Measurements from ENCODE around the gene LYRM4. TPM values are rescaled to one million over a fixed set of nuclear protein-coding genes. Genes with fewer than 3 reads are reported as not detected.
"Not testable (repeated sequence)": the region's sequence is repeated elsewhere in the genome, so short reads cannot be mapped to it uniquely, and the experiment has no call there.

The LYRM4 gene
- total RNA-seq, 1 experiment from 2014 or later, result 42.5 TPM

DNA sequence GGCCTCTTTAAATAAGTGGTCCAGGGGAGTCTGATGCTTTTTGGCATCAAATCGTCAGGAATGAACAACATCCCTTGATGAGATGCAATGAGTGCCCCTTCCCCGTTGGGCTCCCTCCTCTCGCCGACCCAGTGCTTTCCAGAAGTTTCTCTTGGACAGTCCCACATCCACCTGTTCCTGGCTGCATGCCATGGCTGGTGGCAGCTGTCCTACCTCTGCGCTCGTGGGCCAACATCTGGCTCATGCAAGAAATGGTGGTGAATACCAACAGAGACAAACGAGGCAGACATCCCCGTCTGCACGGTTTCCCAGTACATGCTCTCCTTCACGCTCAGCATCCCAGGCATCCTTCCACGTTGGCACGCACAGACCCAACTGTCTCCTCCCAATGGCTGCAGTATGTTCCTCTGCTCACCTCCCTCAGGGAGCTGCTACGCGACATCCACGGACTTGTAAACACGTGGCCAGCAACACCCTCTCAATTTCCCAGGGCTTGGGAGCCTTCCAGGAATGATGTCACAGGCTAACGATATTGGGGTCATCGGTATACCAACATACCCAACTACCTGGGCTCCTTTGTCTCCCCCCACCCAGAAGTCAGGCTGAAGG lies 138.1 kb downstream of the LYRM4 start:
- no peak for DNase-seq (ENCODE audit: low read depth)

DNA sequence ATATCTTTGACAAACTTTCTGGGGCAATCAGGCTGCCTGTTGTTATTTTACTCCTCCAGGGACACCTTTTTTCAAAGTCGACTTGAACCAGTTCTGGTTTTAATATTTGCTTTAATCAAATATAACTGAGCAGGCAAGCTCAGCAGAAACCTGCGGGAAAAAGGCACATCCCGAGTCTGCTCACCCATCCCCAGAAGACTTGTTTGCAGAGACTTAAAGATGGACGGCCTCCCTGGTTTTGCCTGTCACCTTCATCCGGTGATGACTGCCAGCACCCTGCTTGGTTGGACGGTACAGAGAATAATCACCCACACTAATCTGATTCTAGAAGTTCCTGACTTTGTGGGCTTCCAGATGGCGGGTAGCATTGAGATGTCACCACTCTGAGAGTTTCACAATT lies 138.8 kb downstream of the LYRM4 start:
- no peak for DNase-seq (ENCODE audit: low read depth)

DNA sequence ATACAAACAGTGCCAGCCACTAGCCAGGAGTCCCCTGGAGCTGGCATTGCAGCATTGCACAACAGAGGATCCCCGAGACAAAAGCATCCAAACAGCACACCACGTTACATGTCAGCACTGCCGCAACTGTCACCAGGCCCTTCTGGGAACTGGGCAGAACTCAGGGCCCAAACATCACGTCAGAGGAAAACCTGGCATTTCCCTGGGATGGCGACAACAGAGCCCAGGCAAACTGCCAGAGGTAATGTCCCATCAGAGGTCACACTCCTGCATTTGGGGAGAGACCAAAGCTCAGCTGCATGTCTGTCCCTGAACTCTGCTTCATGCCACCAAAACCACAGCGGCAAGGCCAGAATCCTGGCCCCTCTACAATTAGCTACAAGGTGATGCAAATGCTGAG lies 139.3 kb downstream of the LYRM4 start:
- no peak for DNase-seq (ENCODE audit: low read depth)

DNA sequence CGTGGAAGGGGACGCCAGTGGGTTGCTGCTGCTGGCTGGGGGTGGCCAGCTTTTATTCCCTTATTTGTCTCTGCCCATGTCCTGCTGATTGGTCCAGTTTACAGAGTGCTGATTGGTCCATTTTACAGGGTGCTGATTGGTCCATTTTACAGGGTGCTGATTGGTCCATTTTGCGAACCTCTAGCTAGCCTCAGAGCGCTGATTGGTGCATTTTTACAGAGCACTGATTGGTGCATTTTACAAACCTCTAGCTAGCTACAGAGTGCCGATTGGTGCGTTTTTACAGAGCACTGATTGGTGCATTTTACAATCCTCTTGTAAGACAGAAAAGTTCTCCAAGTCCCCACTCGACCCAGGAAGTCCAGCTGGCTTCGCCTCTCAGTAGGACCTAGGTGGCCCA lies 140.2 kb downstream of the LYRM4 start:
- DNase-seq (ENCODE audit: low read depth), result not testable (repeated sequence)

DNA sequence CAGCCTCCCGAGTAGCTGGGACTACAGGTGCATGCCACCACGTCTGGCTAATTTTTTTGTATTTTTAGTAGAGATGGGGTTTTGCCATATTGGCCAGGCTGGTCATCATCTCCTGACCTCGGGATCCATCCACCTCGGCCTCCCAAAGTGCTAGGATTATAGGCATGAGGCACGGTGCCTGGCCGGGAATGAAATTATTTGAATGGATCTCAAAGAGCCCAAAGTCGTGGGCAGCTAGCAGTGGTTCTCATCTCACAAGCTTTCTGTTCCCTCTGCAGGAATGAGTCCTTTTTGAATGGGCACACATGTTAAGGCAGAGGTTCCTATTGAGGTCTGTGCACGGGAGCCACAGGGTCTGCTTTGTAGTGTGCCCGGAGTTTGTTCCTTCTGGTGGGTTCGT lies 140.7 kb downstream of the LYRM4 start:
- no peak for DNase-seq (ENCODE audit: low read depth)

DNA sequence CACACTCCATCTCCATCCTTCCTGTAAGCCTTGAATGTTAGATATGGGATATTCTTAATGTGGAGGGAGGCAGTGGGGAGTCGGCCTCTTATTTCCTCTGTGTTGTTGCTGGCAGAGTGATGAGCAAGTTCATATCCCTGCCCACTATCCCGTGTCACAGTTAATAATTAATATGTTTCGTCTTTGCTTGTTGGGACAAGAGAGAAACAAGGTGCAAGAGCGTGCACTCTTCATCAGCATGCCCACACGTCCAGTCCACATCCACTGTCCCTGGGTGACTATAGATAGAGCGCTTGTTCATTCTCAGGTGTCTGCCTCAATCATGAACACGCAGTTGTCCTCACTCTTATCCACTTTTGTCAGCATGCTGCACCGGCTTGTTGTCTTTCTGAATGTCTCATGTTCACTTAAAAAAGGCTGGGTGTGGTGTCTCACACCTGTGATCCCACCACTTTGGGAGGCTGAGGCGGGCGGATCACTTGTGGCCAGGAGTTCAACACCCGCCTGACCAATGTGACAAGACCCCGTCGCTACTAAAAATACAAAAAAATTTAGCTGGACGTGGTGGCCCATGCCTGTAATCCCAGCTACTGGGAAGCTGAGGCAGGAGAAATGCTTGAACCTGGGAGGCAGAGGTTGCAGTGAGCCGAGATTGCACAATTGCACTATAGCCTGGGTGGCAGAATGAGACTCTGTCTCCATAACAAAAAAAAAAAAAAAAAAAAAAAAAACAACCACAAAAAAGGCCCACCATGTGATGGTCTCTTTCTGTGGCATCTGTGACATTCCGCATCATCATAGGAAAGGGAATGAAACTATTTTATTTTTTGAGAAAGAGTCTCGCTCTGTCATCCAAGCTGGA lies 141.4 kb downstream of the LYRM4 start:
- DNase-seq (ENCODE audit: low read depth), result no peak

DNA sequence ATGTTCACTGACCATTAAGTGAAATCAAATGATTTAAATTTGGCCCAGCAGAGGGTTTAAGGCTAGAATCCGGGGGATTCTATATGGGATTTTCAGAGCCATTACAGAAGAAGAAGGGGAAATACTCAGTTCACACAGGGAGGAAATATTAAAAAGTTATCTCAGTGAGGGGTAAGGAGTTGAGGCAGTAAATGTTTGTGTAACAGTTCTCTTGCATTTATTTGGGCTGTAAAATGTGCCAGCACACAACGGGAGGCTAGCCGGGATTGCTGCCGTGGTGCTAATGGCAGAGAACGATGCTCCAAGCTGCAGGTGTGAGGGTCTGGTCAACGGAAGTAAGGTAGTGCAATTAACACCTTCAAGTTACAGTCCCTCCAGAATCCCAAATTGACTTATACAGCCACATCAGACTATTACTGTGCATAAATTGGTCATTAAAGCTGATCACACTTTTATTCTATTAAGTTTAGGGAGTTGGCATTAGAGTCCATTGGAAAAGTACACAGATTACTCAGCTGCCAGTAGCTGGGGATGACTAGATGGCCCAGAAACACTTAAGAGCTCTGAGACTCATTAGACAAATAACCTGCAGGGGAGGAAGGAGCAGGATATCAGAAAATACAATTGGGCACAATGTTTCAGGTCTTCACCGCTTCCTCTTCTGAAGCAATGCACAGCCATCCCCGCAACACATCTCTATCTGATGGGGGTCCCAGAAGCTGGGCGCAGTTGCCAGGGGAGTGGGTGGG lies 144.3 kb downstream of the LYRM4 start:
- no peak for DNase-seq (ENCODE audit: low read depth)

DNA sequence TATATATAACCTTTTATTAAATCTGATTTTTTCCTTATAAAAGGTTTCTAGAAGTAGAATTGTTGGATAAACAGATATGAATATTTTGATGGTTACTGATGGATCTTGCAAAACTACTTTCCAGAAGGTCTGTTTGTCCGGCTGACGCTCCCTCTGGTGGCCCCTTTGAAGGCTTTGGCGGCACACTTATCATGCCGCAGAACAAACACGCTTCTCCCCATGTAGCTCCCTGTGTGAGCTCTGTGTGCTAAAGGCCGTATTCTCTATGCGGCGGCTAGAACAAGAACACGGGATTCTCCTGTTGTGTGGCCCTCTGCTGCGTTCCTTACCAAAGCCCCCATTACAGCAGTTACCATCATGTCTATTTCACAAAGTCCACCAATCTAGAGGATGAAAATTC lies 145.6 kb downstream of the LYRM4 start:
- peak; percentile 5 for DNase-seq (ENCODE audit: low read depth)

DNA sequence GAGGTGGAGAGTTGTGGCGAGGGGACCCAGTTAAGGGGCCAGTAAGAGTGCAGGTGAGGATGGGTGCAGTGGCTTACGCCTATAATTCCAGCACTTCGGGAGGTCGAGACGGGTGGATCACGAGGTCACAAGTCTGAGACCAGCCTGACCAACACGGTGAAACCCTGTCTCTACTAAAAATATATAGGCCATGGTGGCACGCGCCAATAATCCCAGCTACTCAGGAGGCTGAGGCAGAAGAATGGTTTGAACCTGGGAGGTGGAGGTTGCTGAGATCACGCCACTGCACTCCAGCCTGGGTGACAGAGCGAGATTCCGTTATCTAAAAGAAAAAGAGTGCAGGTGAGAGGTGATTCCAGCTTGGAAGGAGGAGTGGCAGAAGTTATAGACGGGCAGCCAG lies 147.7 kb downstream of the LYRM4 start:
- no peak for DNase-seq (ENCODE audit: low read depth)

DNA sequence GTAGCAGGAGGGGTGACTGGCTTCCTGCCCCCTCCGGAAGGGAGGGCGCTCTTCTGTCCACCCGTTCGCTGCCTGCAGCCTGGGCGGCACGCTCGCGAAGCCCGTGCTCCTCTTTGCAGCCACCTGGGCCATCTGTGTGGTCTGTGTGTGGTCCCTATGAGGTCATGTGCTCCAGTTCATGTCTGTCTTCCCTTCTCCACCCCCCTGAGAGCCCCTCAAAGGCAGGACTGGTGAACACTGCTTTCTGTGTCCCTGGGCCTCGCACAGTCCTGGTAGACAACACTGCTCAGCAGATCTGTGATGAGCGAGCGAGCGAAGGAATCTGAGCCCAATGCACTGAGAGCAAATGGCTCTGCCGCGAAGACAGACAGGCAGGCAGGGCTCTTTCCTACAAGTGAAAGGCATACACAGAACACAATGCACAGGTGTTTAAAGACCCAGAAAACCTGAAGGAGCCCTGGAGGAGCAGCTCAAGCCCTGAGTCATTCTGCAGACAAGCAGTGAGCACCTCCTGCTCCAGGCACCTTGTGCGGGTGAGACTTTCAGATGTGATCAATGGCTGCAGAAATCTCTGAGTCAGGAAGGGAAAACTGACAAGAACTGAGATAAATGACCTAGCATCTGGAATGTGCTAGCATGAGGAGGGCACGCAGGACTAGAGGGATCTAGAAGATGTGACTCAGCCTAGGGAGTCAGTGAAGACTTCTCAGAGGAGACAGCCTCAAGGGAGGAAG lies 148.5 kb downstream of the LYRM4 start:
- peak; percentile 90 for DNase-seq (ENCODE audit: low read depth)

DNA sequence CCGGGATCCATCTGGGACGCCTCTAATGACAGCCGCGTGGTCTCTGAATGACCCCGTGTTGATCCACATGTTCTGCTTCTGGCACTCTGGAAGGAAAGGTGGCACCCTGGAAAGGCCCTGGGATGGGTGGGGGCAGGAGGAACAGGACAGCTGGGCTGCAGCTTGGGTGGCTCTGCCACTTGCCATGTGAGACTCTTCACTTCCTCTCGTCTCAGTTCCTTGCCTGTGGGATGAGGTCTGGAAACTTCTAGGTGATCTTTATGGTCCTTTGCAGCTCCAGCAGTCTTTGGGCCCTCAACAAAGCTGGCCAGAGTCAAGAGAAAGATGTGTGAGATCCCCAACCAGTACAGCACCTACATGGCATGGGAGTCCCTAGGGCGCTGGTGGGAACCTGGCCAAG lies 149.1 kb downstream of the LYRM4 start:
- no peak for DNase-seq (ENCODE audit: low read depth)

DNA sequence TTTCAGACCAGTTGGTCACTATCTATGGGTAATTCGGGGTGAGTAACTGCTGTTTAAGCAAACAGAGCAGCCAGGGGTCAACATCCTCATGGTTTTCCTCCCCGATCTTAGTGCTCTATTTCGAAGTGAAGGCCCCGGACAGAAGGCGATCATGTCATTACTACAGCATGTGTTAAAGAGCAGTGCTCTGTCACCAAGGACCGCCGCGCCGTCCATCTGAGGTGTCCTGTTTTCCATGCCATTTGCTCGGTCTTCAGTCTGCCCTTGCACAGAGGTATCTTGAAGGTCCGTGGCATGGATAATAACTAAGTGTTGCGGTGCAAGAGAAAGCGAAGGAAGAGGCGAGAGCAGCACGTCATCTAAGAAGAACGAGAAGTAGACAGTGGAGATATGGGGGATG lies 150.5 kb downstream of the LYRM4 start:
- DNase-seq (ENCODE audit: low read depth), result no peak

DNA sequence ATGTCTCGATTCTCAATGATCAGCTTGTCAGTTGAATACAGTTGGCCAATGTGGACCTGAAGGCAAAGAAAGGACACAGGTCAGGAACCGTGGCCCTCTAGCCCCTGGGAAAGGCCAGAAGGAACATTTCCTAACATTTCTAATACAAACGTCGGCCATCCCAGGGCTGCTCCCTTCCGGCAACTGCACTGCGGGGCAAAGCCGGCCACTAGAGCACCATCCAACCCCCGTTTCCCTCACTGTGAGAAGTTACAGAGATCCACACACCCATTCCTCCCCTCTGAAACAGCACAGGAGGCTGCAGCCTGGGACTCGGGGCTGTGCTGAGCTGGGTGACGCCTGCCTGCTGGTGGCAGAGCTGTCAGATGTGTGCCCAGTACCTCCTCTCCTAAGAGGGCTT lies 151.3 kb downstream of the LYRM4 start:
- no peak for DNase-seq (ENCODE audit: low read depth)

DNA sequence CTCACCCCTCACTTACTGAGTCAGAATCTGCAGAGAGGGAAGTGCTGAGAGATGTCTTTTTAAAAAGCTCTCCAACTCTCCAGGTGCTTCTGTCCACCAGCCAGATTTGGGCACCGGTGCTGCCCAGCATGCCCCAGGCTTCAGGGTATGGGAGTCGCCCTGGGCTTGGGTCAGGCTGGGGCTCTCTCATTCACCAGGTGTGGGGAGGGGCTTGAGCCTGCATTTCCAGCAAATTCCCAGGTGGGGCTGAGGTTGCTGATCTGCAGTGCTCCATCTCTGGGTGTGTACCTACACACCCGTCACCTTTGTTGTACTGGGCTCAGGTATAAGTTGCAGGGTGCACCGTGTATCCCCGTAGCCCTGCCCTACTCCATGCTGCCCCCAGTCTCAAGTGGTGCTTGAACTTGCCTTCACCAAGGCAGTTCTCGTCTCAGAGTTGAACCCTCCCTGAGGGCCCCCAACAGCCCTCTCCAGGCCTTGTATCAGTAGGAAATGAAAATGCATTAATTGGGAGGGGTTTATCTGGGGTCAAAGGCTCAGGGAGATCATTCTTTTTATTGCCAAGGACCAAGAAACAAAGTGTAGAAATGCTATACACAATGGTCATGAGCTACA lies 152.1 kb downstream of the LYRM4 start:
- DNase-seq (ENCODE audit: low read depth), result no peak

DNA sequence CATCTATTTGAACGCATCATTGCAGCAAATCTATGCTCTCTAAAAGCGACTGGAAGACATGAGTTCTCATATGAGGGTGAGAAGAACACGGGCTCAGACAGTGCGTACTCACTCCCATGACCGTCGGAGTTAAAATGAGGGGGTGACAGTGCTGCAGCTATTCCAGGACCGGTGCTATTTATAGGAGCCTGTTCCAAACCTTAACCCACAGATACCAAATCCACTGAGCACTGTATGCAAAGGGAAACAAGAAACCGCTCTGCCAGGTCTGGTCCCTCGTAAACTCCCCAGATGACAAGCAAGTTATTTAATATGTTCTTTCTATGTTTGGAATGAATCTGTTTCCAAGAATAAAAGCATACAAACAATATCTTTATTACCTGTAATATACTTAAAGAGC lies 152.7 kb downstream of the LYRM4 start:
- no peak for DNase-seq (ENCODE audit: low read depth)

DNA sequence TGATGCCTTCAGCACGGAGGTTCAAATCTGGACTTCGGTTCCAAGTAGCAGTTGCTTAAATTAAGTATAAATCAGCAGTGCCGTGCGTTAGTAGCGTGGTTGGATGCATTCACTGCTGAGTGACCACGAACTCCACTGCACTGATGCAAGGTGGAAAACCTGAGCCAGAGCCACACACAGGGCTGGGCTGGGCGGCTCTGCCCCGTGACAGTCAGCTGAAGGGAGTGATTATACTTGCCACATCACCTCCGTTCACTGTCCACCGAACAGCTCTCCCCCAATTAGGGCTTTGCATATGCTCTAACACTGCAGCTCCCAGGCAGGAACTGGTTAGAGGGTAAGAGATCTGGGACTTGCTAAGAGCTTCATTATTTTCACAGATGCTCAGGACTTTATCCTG lies 153.4 kb downstream of the LYRM4 start:
- DNase-seq (ENCODE audit: low read depth), result no peak

DNA sequence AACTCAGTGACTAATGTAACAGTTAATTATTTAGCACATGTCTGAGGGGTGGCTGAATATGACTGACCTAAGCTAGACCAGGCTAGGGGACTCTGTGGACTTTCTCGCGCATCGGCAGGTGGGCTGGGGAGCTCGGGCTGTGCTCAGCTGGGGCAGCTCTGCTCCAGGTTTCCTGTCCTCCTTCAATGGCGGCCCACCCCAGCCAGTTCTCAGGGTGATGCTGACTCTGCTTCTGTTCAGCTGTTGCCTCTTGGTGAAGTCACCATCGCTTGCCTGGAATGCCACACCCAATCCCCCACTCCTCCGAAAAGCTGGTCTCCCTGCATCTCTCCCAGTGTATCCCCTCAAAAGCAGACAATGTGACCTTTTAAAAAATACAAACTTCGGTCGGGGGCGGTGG lies 155.6 kb downstream of the LYRM4 start:
- no peak for DNase-seq (ENCODE audit: low read depth)

DNA sequence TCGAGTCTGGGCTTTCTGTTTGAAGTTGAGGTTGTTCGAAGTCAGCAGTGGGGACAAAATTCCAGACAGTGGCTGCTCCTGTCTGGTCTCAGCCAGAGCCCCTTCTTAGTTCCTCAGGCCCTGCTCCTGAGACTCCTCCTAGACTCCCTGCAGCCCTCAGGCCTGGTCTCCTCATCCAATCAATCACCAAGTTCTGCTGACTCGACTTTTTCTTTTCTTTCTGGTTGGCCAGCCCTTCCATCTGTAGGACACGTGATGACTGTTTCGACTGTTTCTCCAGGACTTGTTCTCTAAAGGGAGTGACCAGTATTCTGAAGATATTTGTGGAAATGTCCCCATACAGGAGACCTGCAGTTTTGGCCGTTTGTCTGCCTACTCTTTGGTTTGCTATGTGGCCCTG lies 156.1 kb downstream of the LYRM4 start:
- DNase-seq (ENCODE audit: low read depth), result no peak

DNA sequence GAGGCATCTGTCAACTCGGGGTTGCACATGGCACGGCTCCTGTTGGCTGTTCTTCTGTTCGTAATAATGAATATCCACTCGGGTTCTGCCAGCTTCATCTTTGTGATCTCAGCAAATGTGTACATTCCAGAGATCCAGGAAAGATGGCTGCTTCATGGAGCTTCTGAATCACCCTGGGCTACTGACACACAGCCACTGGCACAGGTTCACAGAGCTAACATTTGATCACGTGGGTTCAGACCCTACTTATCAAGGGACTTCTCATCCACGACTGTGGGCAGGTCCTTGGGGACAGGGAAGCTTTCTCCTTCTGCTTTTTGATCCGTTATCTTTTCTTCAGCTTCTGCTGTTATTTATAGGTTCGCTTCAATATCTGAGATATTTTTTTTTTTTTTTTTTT lies 157.5 kb downstream of the LYRM4 start:
- DNase-seq (ENCODE audit: low read depth), result no peak

DNA sequence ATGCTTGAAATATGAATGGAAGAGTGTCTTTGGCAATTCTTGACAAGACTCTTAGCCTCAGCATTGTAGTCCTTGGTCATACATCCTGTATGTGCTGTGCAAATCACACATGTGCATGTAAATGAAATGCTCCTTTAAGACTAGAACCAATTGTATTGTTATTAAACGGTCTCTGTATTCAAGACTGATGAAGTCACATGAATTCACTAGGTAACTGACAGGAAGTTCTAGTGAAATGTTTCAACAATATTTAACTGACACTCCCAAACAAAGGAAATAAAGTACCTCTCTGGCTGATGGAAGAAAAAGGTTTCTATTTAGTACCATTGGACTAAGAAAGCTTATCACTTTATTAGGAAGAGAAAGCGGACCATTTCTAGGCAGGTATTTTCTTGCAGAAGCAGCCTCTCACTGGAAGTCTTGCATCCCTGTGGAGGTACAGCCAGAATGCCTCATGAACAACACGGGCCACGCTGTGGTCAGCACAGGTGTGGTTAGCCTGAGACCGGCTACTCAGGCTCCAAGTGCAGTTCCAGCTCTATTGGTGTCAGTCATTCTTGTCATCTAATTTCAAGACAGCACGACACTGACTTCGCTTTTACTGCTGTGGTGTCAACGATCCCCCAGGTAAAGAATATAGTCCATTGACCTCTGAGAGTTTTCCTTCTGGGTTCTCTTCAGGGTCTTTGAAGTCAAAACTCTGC lies 158.3 kb downstream of the LYRM4 start:
- DNase-seq (ENCODE audit: low read depth), result no peak

DNA sequence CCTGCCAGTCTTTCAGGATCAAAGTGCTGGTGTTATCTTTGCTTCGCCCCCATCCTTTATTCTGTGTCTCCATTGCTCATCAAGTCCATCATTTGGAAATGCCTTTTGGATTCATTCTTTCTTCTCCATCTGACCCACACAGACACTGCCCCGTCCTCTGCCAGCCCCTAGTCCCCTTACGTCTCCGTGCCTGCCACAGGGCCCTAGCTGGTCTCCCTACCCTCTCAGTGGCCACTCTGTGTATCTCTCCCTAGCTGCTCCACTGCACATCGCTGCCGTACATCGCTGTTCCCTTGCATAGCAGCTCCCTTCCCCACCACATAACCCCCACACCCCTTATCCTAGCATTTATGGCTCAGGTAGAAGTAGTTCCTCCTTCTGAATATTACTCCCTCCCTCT lies 159.9 kb downstream of the LYRM4 start:
- DNase-seq (ENCODE audit: low read depth), result no peak
